ENCODE data around the gene FAAH.

Gene FAAH

DNA sequence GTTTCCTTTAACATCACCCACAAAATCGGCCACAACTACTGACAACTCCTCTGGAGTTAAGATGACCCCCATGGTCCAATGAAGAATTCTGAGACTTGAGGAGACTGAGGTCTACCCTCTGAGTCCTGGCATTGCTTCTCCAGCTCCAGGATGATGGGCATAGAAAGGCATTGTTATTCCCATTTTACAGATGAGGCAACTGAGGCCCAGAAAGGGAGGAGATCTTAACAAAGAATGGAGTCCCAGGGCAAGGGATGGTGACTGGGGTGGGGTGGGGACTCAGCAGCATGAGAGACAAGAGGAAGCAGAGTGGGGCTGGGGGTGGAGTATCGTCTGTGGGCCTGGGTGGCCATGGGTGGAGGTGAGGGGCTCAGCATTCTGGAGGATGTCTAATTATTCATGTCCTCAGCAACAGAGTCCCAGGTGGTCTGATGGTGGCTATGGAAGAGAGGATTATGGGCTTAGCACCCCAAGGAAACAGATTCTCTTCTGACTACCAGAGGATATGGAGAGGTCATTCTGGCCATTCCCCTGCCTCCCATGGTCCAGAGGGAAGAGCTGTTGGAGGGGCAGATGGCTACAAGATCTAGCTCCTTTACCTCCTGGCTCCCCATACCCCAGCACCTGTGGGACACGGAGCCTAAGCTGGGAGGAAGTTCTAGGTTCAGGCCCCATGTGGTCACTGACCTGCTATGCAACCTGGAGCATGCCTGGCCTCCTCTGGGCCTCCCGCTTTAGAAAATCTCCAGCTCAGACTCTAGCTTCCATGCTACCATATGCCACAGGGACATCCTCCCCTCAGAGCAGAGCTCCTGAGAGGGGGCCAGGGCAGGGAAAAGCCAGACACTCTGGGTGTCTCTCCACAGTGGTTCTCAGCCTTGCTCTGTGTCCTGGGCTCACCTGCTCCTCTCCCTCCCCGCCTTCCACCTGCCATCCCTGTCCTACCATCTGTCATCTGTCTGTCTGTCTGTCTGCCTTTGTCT, 58.1 kb downstream of the FAAH start:
- no peak for DNase-seq

DNA sequence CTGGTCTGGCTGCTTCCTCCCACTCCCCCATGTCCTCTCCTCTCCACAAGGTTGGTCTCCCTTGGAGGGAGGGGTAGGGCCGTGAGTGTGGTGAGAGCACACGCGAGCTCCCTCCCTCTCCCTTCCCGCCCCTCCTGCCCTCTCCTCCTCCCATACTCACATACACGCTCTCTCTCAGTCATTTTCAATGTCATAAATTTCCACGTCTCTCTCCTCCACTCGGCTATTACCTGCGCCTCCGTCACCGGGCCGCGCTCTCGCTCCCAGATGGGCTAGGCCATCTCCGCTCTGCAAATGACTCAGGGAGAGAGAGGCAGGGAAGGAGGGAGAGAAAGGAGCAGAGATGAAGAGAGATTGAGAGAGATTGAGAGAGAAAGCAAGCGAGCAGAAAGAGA, 58.8 kb downstream of the FAAH start:
- DNase-seq: no peak

DNA sequence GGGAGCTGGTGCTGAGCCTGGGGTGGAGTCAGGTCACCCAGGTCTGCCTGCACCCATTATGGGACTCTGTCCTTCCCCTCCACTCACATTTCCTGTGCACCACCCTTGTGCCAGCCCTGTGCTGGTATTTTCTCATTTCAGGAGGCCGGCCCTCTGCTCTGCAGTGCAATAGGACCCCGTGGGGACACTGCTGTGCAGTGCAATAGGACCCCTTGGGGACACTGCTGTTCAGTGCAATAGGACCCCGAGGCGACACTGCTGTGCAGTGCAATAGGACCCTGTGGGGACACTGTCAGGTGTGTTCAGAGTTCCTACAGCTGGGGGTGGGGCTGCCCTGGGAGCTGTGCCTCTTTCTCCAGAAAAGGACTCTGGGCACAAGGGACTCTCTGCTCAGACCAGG, 59.3 kb downstream of the FAAH start:
- DNase-seq: no peak

DNA sequence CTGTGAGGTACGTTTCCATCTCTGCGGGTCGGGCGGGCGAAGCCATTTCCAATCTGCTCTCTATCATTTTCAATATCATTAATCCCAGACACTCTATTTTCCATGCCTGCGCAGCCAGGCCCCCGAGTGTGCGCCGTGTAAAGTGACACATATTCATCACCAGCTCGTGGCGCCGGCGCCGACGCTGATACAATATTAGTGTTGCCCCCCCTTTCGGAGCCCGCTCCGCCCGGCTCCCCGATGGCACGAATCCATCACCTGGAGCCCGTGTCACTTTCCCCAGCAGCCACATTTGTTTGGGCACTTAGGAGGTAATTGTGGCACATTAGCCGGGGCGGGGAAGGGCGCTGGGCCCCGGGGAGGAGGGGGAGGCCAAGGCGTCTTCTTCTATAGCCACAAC, 61.8 kb downstream of the FAAH start:
- DNase-seq: no peak

DNA sequence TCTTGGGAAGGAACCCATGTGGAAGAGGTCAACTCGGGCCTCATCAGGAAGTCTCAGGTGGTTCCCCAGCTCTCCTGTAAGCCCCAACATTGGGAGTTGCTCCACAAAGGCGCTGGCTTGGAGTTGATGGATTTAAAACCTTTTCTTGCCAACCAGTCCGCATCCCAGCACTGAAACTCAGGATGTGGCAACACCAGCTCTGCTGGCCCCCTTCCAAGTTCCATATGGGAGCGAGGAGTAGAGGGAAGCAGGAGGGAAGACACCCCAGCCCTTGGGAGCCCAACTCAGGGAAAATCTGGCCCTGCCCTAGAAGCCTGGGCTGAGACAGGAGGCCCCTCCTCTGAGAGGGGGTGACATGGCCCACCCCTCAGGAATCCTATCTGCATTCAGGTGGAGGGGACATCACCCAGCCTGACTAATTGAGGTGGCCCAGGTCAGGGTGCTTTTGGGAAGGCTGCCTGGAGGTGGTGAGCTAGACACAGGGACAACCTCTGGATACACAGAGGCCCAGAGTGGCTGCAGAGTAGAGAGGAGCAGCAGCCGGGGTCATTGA, 62.4 kb downstream of the FAAH start:
- peak; percentile 2 for DNase-seq

DNA sequence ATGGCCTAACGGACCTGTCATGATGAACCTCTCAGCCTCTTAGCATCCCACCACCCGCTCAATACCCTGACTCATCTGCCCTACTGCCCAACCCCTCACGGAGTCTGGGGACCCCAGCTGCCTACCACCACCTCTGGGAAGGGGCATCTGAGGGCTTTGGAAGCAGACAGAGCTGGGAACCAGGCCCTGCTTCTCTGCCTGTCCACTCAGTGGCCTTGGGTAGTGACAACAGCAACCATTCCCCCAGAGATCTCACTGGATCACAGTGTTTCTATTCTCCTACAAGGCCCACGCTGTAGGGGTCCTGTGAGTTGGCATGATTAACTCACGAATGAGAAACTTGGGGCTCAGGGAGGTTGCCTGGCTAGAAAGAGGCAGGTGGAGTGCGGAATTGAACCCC, 63.1 kb downstream of the FAAH start:
- no peak for DNase-seq

DNA sequence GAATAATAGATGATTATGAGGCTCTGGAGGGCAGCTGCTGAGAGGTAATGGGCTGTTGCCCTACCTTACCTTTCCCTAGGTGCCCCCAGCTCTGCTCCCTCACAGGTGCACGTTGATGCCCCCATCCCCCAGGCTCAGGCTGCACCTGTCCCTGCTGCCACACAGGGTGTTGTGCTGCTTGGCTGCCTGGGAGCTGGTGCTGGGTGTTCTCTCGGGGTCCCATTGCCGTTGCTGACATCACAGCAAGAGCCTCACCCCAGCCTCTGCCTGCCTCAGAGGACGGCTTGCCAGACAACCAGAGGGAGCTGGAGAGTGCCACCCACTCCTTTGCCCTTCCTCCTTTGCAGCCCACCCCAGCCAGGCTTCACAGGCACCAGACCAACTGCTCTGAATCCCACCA, 64.1 kb downstream of the FAAH start:
- no peak for DNase-seq

DNA sequence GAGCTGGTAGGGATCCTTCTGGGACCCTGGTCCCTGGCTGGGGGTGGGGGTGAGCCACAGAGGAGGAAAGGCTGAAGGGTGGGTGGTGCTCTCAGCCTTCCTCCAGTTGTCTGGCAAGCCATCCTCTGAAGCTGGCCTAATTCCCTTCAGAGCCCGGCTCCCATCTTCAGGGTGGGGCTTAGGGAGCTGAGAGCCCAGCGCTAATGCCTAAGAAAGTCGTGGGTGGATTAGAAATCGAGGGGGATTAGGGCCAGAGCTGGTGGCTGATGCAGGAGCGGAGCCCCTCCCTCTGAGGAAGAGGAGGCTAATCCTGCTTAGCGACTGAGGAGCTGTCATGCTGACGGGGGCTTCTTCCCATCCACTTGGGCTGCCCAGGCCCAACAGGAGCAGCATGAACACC, 64.7 kb downstream of the FAAH start:
- DNase-seq: no peak

DNA sequence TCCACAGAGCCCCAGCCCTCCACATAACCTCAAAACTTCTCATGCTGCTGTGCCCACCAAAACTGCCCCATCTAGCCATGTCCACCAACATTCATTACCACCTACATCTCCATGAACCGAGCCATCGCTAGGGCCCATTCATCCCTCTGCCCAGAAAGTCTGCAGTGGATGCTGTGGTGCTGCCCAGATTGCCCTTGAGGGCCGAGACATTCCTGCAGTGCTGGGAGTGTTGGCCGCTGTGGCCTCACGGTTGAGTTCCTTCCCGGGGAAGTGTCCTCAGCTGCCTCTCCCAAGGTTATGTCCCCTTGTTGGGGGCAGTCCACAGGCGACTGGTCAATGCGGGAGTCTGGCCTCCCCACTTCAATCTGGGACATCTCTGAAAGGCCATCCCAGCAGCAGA, 65.2 kb downstream of the FAAH start:
- DNase-seq: no peak

DNA sequence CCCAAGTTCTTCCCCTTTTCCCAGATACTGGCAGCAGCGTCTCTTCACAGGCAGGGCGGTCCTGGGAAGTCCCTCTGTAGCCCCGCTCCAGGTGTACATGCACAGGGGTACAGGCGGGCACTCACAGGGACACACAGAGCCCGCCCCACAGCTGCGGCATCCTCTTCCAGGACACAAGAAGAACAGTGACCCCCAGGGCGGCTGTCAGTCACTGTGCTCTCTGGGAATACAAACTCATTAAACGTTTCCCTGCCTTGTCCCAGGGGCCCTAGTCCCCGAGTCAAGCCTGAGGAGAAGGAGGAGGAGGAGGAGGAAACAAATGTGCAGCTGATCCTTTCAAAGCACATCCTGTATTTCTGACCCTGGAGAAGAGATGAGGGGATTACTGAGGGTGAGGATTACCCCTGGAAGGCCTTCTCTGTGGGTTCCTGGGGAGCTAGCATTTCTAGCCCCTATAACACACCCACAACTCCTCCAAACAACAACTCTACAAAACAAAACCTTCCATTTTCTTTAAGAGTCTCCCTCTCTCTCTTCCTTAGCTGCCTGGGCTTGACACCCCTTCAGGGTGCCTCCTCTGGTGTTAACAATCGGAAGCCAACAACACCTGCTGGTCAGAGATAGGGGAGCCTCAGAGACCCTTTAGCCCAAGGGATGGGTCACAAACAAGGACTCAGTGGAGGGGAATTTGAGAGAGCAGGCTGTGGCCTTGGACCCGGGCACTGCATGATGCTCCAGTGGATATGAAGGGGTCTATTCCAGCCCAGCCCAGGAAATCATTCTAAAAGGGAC, 67.1 kb downstream of the FAAH start:
- DNase-seq: no peak

DNA sequence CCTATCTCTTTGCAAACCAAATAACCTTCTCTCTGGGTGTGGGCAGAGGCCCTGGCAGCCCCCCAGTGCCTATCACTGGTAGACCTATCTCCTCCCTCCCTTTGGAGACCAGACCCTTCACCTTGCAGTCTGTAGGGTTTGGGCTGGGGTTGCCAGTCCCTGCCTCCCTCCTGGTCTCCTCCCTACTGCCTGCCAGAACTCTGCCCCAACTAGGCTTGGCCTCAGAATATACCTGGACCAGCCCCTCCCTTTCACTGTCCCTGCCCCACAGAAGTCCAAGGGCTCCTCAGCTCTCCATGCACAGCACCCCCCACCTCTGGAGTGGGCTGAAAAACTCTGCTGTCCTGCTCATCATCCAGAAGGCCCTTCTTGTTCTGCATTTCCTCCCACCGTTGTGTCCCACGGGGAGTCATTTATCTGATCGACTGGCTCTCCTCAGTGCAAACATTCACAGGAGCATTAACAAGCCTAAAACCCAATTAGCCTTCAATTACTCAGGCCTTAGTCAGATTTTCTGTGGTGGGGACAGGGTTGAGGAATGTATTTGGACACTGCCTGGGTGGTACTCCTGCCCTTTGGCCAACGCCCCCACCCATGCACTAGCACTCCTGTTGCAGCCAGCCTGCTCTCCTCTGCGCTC, 67.8 kb downstream of the FAAH start:
- no peak for DNase-seq

All from NCI-H1694 treated with DMSO at 0.1 percent for 48 hours (cell line).